GM10248 (cell line): Measurements from ENCODE around the gene PPP1R18.
A peak's percentile ranks its signal among the peaks of the same experiment; 100 is the strongest.

ENCODE experiments used
- CTCF ChIA-PET: fragments of 300-600 bp; sonication (Branson Sonifier 250); formaldehyde crosslinking; extraction: SDS; loops from one replicate; lab custom pipeline; 2021; ENCODE audit warnings: antibody characterized with exemption; lab: Yijun Ruan, JAX
- POLR2A ChIA-PET: fragments of 350-650 bp; sonication (Branson Sonifier 250); formaldehyde crosslinking; extraction: SDS; loops from one replicate; lab custom pipeline; 2020; ENCODE audit warnings: antibody characterized with exemption; lab: Yijun Ruan, JAX
- DNase-seq: peaks from one replicate; pipeline ENCODE4 v3.0.0; 2012; ENCODE audit errors: extremely low spot score
- TF ChIP-seq, protein P1 (sequence below): IDR thresholded peaks from 2 replicates; pipeline ENCODE4 v1.5.1; 2012; ENCODE audit warnings: mild to moderate bottlenecking, low read depth; ENCODE audit errors: extremely low read depth, missing control alignments, control extremely low read depth

The PPP1R18 gene

DNA sequence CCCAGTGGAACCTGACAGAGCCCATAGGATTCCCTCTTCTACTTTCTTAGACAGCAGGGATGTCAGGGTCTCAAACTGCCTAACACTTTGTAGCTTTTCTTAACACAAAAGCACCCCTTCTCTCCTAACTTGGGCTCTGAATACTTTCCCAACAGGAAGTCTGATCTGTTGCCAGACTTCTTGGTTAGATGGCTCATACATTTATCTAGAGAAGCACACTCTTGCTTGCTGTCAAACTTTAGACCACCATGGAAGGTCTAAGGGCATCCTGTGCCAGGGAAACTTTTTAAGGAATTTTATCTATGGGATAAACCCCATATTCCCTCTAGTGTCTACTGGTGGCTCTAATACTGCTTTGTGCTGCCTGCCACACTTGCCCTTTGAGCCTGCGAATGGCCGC, 42.8 kb downstream of the PPP1R18 start:
- CTCF ChIA-PET, result interaction anchor here (1.3 to 2.0 kb wide), 3 partner anchors 16 to 99 kb away, joined by 3 to 6 read pairs (median 5); partner anchors contain the start of gene DHX16
- POLR2A ChIA-PET, result no interaction called here
- DNase-seq, result no peak
- TF ChIP-seq, protein P1, sequence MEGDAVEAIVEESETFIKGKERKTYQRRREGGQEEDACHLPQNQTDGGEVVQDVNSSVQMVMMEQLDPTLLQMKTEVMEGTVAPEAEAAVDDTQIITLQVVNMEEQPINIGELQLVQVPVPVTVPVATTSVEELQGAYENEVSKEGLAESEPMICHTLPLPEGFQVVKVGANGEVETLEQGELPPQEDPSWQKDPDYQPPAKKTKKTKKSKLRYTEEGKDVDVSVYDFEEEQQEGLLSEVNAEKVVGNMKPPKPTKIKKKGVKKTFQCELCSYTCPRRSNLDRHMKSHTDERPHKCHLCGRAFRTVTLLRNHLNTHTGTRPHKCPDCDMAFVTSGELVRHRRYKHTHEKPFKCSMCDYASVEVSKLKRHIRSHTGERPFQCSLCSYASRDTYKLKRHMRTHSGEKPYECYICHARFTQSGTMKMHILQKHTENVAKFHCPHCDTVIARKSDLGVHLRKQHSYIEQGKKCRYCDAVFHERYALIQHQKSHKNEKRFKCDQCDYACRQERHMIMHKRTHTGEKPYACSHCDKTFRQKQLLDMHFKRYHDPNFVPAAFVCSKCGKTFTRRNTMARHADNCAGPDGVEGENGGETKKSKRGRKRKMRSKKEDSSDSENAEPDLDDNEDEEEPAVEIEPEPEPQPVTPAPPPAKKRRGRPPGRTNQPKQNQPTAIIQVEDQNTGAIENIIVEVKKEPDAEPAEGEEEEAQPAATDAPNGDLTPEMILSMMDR, result no peak

DNA sequence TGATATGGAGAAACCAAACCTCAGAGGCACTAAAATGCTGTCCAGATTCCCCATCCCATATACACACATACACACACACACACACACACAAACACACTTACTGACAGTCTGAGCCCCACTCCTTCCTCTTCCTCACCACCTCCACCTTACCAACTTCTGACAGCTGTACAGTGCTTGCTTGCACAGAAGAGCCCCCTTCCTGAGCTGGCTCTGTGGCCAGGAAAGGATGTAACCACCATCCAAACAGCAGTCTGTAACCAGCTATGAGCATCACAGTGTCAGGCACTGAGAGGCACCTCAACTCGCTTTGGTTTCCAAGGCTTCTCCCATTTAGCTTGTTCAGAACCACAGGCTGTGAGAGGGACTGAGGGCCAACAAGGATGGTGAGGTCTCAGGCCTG, 45.4 kb downstream of the PPP1R18 start:
- no peak for DNase-seq
- ChIA-PET POLR2A (interaction anchor here (0.5 kb wide), 2 partner anchors 13 to 857 kb away, joined by 3 to 6 read pairs; no protein-coding TSS in a partner anchor), CTCF (interaction anchor here (0.7 to 1.4 kb wide), 4 partner anchors 19 to 38 kb away, joined by 3 to 5 read pairs (median 3); partner anchors contain the start of gene DHX16)
- TF ChIP-seq, protein P1, result no peak

DNA sequence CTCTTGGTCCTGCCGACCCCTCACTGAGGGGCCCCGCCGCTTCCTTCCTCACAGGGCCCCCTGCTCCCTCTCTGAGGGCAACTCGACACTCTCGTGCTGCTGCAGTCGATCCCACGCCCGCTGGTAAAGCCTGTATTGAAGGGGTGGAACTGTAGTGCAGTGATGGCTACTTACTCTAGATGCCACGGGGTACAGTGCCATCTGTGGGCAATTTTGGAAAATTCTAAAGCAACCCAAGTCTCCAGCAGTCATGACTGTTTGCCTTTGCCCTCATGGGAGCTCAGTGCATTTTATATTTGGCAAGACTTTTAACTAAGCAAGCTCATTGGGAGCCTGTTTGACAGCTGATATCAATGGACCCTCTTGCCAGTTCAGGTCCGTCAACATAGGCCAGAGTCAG, 46.0 kb downstream of the PPP1R18 start:
- DNase-seq, result no peak
- CTCF ChIA-PET, result interaction anchor here (0.9 to 1.4 kb wide), 4 partner anchors 20 to 69 kb away, joined by 3 to 5 read pairs (median 3); no protein-coding TSS in a partner anchor
- POLR2A ChIA-PET, result interaction anchor here (0.5 kb wide), 1 partner anchor 12 kb away, joined by 3 read pairs; no protein-coding TSS in a partner anchor
- TF ChIP-seq, protein P1, result no peak

DNA sequence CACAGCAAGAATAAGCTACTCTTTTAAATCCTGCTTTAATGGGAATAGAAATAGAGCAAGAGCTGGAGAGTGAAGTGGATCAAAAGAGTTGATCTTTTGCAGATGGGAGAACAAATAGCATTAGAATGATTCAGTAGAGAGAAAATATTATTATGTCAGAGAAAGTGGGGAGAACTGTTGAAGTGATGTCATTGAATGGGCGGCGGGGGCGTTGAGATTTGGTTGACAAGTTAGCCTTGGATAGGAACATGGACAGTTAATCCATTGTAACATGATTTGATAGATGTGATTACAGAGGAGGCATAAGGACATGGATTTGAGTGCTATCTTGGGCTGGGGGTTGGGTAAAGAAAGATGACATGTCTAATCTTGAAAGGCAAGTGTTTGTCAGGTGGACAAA, 50.6 kb downstream of the PPP1R18 start:
- POLR2A ChIA-PET, result interaction anchor here (0.7 kb wide), 1 partner anchor 53 kb away, joined by 4 read pairs; no protein-coding TSS in a partner anchor
- TF ChIP-seq, protein P1, result no peak
- CTCF ChIA-PET, result interaction anchor here (1.6 kb wide), 2 partner anchors 19 to 86 kb away, joined by 3 to 6 read pairs; no protein-coding TSS in a partner anchor
- DNase-seq, result no peak

DNA sequence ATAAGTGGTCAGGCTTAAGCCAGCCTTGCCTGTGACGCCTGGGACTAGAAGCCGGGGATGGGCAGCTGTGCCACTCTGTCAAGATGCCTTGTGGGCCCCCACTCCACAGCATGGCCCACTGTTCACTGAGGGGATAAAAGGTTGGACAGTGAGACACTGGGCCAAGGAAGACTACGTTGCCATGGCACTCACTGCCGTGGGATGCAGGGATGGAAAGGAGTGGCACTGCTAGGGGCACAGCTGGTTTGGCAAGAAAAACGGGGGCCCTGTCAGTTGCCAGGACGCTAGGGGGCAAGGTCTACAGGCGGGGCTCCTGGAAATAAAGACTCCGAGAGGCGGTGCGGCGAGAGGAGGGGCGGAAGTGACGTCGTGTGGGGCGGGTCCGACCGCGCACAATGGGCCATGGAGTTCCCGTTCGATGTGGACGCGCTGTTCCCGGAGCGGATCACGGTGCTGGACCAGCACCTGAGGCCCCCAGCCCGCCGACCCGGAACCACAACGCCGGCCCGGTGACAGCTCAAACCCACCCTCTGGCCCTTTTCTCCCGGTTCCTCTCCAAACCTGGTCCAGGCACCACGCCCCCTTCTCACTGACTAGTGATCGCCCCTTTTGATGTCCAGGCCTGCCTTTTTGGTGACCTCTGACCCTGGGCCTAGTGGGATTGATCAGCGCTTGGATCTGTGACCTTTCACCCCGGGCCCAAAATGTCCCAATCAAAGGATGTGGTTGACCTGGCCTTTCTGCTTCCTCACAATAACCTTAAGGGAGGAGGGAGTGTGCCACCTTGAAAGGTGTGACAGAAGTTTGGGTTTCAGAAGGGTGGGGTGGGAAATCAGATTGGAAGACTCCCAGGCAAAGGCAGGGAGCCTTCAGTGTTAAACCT, 59.7 kb downstream of the PPP1R18 start, which contains the start of gene ATAT1:
TSS of gene ATAT1 (plus strand) at position 391 of the 883 bp plus-strand sequence.
- TF ChIP-seq, protein P1, result peak; percentile 51
- DNase-seq, result peak; percentile 91
- ChIA-PET POLR2A (interaction anchor here (0.8 kb wide), 1 partner anchor 12 kb away, joined by 5 read pairs; no protein-coding TSS in a partner anchor), CTCF (interaction anchor here (0.6 to 1.4 kb wide), 9 partner anchors 9 to 110 kb away, joined by 3 to 8 read pairs (median 4); partner anchors contain the start of genes DHX16, MRPS18B and PPP1R10)
